Right ventricle myocardium superior (tissue), 1 donor: ENCODE results near the gene MSRB2. TPM values are rescaled to one million over a fixed set of nuclear protein-coding genes. Genes with fewer than 3 reads are reported as not detected.

Experiments used
- ATAC-seq: fragments of 200-7000 bp; cut with Tn5 transposase; one replicate; pipeline ENCODE4 v1.9.1; 2020; ENCODE audit warnings: mild to moderate bottlenecking; ENCODE audit not compliant: poor library complexity
- DNase-seq: peaks from one replicate; pipeline ENCODE4 v3.0.0-alpha.2; 2020
- intact Hi-C: fragments of 100-400 bp; cut with DNase I; formaldehyde crosslinking; loops from one replicate; pipeline ENCODE4 v1.11.2; 2022
- total RNA-seq: library from RNA; stranded (reverse); fragmentation: NEBNext Ultra II Directional; extraction: Animal tissue kit (Norgen Biotek cat#: 25700); gene quantifications from one replicate; pipeline ENCODE4 v1.2.1, GENCODE V29; 2021
- donor health status: DM: no; HTN: yes; CAD: no; lungs with severe emphysema.

Gene MSRB2
- total RNA-seq, 1 donor from 2014 or later = 166 TPM

- ATAC-seq (no peak), DNase-seq (no peak)
- intact Hi-C loops = no loop called here
Observed at GRCh38 chr10:23099816-23100215, 4.4 kb downstream of the MSRB2 start.

GRCh38 chr10:23100331-23101030 lies 5.1 kb downstream of the MSRB2 start:
- intact Hi-C loops = no loop called here
- DNase-seq (no peak), ATAC-seq (no peak)

- DNase-seq = no peak
- no peak for ATAC-seq
- intact Hi-C loops = no loop called here
Observed at GRCh38 chr10:23106331-23107072, 11.1 kb downstream of the MSRB2 start.

- intact Hi-C loops = no loop called here
- DNase-seq = no peak
- no peak for ATAC-seq
Observed at GRCh38 chr10:23110722-23111516, 15.5 kb downstream of the MSRB2 start.

GRCh38 chr10:23111517-23112286 lies 16.3 kb downstream of the MSRB2 start:
- no peak for ATAC-seq
- DNase-seq = no peak
- intact Hi-C loops = no loop called here

GRCh38 chr10:23114228-23114850 lies 19.0 kb downstream of the MSRB2 start:
- ATAC-seq (no peak), DNase-seq (no peak)
- intact Hi-C loops = no loop called here

GRCh38 chr10:23116486-23117205 lies 21.3 kb downstream of the MSRB2 start:
- intact Hi-C loops = no loop called here
- ATAC-seq = no peak
- DNase-seq = no peak

GRCh38 chr10:23120001-23120934 lies 24.9 kb downstream of the MSRB2 start:
- intact Hi-C loops = no loop called here
- ATAC-seq (no peak), DNase-seq (no peak)

- DNase-seq = no peak
- no peak for ATAC-seq
- intact Hi-C loops = no loop called here
Observed at GRCh38 chr10:23121135-23121534, 25.8 kb downstream of the MSRB2 start.

GRCh38 chr10:23136462-23136861 lies 41.1 kb downstream of the MSRB2 start:
- DNase-seq (no peak), ATAC-seq (no peak)
- intact Hi-C loops = no loop called here

GRCh38 chr10:23139677-23140076 lies 44.3 kb downstream of the MSRB2 start:
- DNase-seq = no peak
- ATAC-seq = no peak
- intact Hi-C loops = no loop called here

GRCh38 chr10:23141995-23142394 lies 46.6 kb downstream of the MSRB2 start:
- ATAC-seq = no peak

GRCh38 chr10:23146258-23146657 lies 50.9 kb downstream of the MSRB2 start:
- ATAC-seq (no peak), DNase-seq (no peak)
- intact Hi-C loops = no loop called here

More at GRCh38 chr10:23141995-23142394, 46.6 kb downstream of the MSRB2 start:
- DNase-seq = no peak
- intact Hi-C loops = no loop called here

GRCh38 chr10:23147035-23147434 lies 51.7 kb downstream of the MSRB2 start:
- ATAC-seq = no peak
- DNase-seq = no peak
- intact Hi-C loops = no loop called here

- no peak for ATAC-seq
- no peak for DNase-seq
- intact Hi-C loops = no loop called here
Observed at GRCh38 chr10:23148214-23148613, 52.8 kb downstream of the MSRB2 start.

- ATAC-seq (no peak), DNase-seq (no peak)
- intact Hi-C loops = no loop called here
Observed at GRCh38 chr10:23150091-23150490, 54.7 kb downstream of the MSRB2 start.

GRCh38 chr10:23150610-23151009 lies 55.2 kb downstream of the MSRB2 start:
- ATAC-seq (no peak), DNase-seq (no peak)
- intact Hi-C loops = no loop called here
